Suprapubic skin (tissue), 4 donors: ENCODE measurements around the gene CHAC1.
A peak's percentile ranks its signal among the peaks of the same experiment; 100 is the strongest.

Source experiments
- EP300 ChIP-seq: sonication (generic); formaldehyde crosslinking; IDR thresholded peaks from one replicate; pipeline ENCODE4 v1.6.1; 2017; ENCODE audit warnings: antibody characterized with exemption
- POLR2AphosphoS5 ChIP-seq, 3 donors: sonication (generic); formaldehyde crosslinking; IDR thresholded peaks; one replicate each; pipeline ENCODE4 v1.6.1; 2017; ENCODE audit warnings: antibody characterized with exemption in 3 of 3
- TF ChIP-seq, protein P1 (sequence below), 2 donors: fragments of 200-600 bp in 1 of 2; fragments of 450-650 bp in 1 of 2; sonication (generic) in 1 of 2; IDR thresholded peaks; one replicate each; pipeline ENCODE4 v1.5.1; 2016 to 2019; ENCODE audit warnings: antibody characterized with exemption in 2 of 2, mild to moderate bottlenecking in 1 of 2, moderate library complexity in 1 of 2

- TF ChIP-seq, protein P1, sequence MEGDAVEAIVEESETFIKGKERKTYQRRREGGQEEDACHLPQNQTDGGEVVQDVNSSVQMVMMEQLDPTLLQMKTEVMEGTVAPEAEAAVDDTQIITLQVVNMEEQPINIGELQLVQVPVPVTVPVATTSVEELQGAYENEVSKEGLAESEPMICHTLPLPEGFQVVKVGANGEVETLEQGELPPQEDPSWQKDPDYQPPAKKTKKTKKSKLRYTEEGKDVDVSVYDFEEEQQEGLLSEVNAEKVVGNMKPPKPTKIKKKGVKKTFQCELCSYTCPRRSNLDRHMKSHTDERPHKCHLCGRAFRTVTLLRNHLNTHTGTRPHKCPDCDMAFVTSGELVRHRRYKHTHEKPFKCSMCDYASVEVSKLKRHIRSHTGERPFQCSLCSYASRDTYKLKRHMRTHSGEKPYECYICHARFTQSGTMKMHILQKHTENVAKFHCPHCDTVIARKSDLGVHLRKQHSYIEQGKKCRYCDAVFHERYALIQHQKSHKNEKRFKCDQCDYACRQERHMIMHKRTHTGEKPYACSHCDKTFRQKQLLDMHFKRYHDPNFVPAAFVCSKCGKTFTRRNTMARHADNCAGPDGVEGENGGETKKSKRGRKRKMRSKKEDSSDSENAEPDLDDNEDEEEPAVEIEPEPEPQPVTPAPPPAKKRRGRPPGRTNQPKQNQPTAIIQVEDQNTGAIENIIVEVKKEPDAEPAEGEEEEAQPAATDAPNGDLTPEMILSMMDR (IDR thresholded peaks at IDR 0.05), result peak; percentile 76 to 82
- no peak for TF ChIP-seq POLR2AphosphoS5 (IDR thresholded peaks at IDR 0.05)
- no peak for TF ChIP-seq EP300
Measured at GRCh38 chr15:40941528-40942336, 11.5 kb upstream of the CHAC1 start.
